IMR-90 (cell line): ENCODE measurements around the gene MAP2K2.

Source experiments
- CEBPB ChIP-seq: IDR thresholded peaks from 2 replicates; pipeline ENCODE4 v1.6.1; 2012; ENCODE audit warnings: low read depth, low read length, improper control_type of control experiment
- CHD1 ChIP-seq: IDR thresholded peaks from 2 replicates; pipeline ENCODE4 v1.6.1; 2012; ENCODE audit warnings: low read depth, low read length, improper control_type of control experiment
- CTCF ChIP-seq: conservative IDR thresholded peaks from 2 replicates; pipeline ENCODE4 v1.5.1; 2012; ENCODE audit warnings: mild to moderate bottlenecking, low read depth, low read length, improper control_type of control experiment
- ELK1 ChIP-seq: fragments of 150-350 bp; IDR thresholded peaks from 2 replicates; pipeline ENCODE4 v1.6.1; 2016; ENCODE audit warnings: low read depth, mild to moderate bottlenecking, low read length, moderate library complexity, borderline replicate concordance
- FOS ChIP-seq: fragments of 150-350 bp; IDR thresholded peaks from 2 replicates; pipeline ENCODE4 v1.6.1; 2016; ENCODE audit warnings: low read depth, low read length
- MAFK ChIP-seq: IDR thresholded peaks from 2 replicates; pipeline ENCODE4 v1.6.1; 2012; ENCODE audit warnings: low read depth, low read length, improper control_type of control experiment
- MXI1 ChIP-seq: IDR thresholded peaks from 2 replicates; pipeline ENCODE4 v1.6.1; 2012; ENCODE audit warnings: low read depth, mild to moderate bottlenecking, low read length, moderate library complexity, borderline replicate concordance
- POLR2A ChIP-seq: IDR thresholded peaks from 2 replicates; pipeline ENCODE4 v1.6.1; 2012; ENCODE audit warnings: mild to moderate bottlenecking, low read depth, low read length
- RAD21 ChIP-seq: IDR thresholded peaks from 2 replicates; pipeline ENCODE4 v1.6.1; 2012; ENCODE audit warnings: low read length, improper control_type of control experiment
- RCOR1 ChIP-seq: IDR thresholded peaks from 2 replicates; pipeline ENCODE4 v1.6.1; 2012; ENCODE audit warnings: mild to moderate bottlenecking, low read length, improper control_type of control experiment; ENCODE audit not compliant: insufficient replicate concordance
- RFX5 ChIP-seq: IDR thresholded peaks from 2 replicates; pipeline ENCODE4 v1.8.0; 2012; ENCODE audit warnings: low read depth, mild to moderate bottlenecking, low read length, moderate library complexity
- SMC3 ChIP-seq: fragments of 150-350 bp; IDR thresholded peaks from 2 replicates; pipeline ENCODE4 v1.6.1; 2016; ENCODE audit warnings: low read depth, mild to moderate bottlenecking, antibody characterized with exemption, low read length, moderate library complexity
- USF2 ChIP-seq: fragments of 150-350 bp; IDR thresholded peaks from 2 replicates; pipeline ENCODE4 v1.6.1; 2017; ENCODE audit warnings: mild to moderate bottlenecking, antibody characterized with exemption, low read length, low read depth

GRCh38 chr19:4122480-4122879, 1.4 kb downstream of the MAP2K2 start:
- TF ChIP-seq CTCF, result no peak
- TF ChIP-seq FOS, result no peak
- TF ChIP-seq SMC3, result no peak
- no peak for TF ChIP-seq POLR2A
- TF ChIP-seq RAD21, result no peak
- no peak for TF ChIP-seq RFX5
- TF ChIP-seq MXI1, result no peak
- TF ChIP-seq CEBPB, result no peak
- no peak for TF ChIP-seq ELK1
- TF ChIP-seq RCOR1, result no peak
- TF ChIP-seq CHD1, result no peak
- TF ChIP-seq USF2, result no peak
- TF ChIP-seq MAFK, result no peak
